NK-92 (cell line): ENCODE measurements around the gene KLHL42.
"Not testable (repeated sequence)": the region's sequence is repeated elsewhere in the genome, so short reads cannot be mapped to it uniquely, and the experiment has no call there.

Source experiments
- DNase-seq: peaks from one replicate; lab custom pipeline; 2025; ENCODE audit not compliant: unreplicated experiment; lab: John Stamatoyannopoulos, UW

Gene KLHL42

GRCh38 chr12:27779920-27780611 lies at the start of gene KLHL42, which contains the start of gene MANSC4:
KLHL42 (plus strand) TSS chr12:27780233; CDS start chr12:27780331, 98 bp downstream.
MANSC4 (minus strand) TSS chr12:27780236; CDS start chr12:27771276, 8,960 bp downstream.
- DNase-seq: no peak

- DNase-seq: no peak
Observed at GRCh38 chr12:27732281-27732680, 47.8 kb upstream of the KLHL42 start.

GRCh38 chr12:27733052-27733656 lies 46.9 kb upstream of the KLHL42 start:
- no peak for DNase-seq

- no peak for DNase-seq
Observed at GRCh38 chr12:27733791-27734190, 46.2 kb upstream of the KLHL42 start.

GRCh38 chr12:27734321-27734720 lies 45.7 kb upstream of the KLHL42 start:
- DNase-seq: not testable (repeated sequence)

- no peak for DNase-seq
Observed at GRCh38 chr12:27743601-27744000, 36.4 kb upstream of the KLHL42 start.

- DNase-seq: not testable (repeated sequence)
Observed at GRCh38 chr12:27745734-27746133, 34.3 kb upstream of the KLHL42 start.

- DNase-seq: no peak
Observed at GRCh38 chr12:27747111-27747820, 32.8 kb upstream of the KLHL42 start.

GRCh38 chr12:27751386-27752047 lies 28.5 kb upstream of the KLHL42 start:
- DNase-seq: no peak

GRCh38 chr12:27754795-27755194 lies 25.2 kb upstream of the KLHL42 start:
- DNase-seq: no peak

GRCh38 chr12:27756670-27757195 lies 23.3 kb upstream of the KLHL42 start:
- no peak for DNase-seq

- no peak for DNase-seq
Observed at GRCh38 chr12:27762757-27763156, 17.3 kb upstream of the KLHL42 start.

GRCh38 chr12:27766587-27766986 lies 13.4 kb upstream of the KLHL42 start:
- DNase-seq: no peak

GRCh38 chr12:27769142-27769673 lies 10.8 kb upstream of the KLHL42 start:
- no peak for DNase-seq

- no peak for DNase-seq
Observed at GRCh38 chr12:27771481-27772327, 8.3 kb upstream of the KLHL42 start.

- no peak for DNase-seq
Observed at GRCh38 chr12:27772328-27773049, 7.5 kb upstream of the KLHL42 start.

- no peak for DNase-seq
Observed at GRCh38 chr12:27777141-27777540, 2.9 kb upstream of the KLHL42 start.

- DNase-seq: no peak
Observed at GRCh38 chr12:27778206-27778605, 1.8 kb upstream of the KLHL42 start.

GRCh38 chr12:27779416-27779919 lies 565 bp upstream of the KLHL42 start:
- no peak for DNase-seq
